Nephron (organoid): ENCODE measurements around the gene S100A16.

Experiments used
- H3K27ac Mint-ChIP-seq, 3 experiments: 2 replicates each; pipeline ENCODE4 v1.8.0; 2020; ENCODE audit warnings: mixed read lengths in 3 of 3, mild to moderate bottlenecking in 2 of 3, moderate library complexity in 1 of 3
- H3K27me3 Mint-ChIP-seq: 2 replicates; pipeline ENCODE4 v1.8.0; 2021; ENCODE audit warnings: low read depth, mild to moderate bottlenecking, moderate library complexity, mixed read lengths
- H3K36me3 Mint-ChIP-seq: 2 replicates; pipeline ENCODE4 v1.8.0; 2020; ENCODE audit warnings: low read depth, mixed read lengths
- H3K4me1 Mint-ChIP-seq: 2 replicates; pipeline ENCODE4 v1.8.0; 2020; ENCODE audit warnings: mixed read lengths
- H3K4me3 Mint-ChIP-seq, 3 experiments: 2 replicates each; pipeline ENCODE4 v1.8.0; 2020; ENCODE audit warnings: mild to moderate bottlenecking in 3 of 3, mixed read lengths in 3 of 3, moderate library complexity in 2 of 3
- H3K9me3 Mint-ChIP-seq: 2 replicates; pipeline ENCODE4 v1.8.0; 2020; ENCODE audit warnings: mixed read lengths
- CTCF ChIP-seq, 3 experiments: fragments of 200-600 bp; sonication (generic); IDR thresholded peaks; one replicate each; pipeline ENCODE4 v1.5.0; 2021; ENCODE audit warnings: antibody characterized with exemption in 3 of 3; ENCODE audit not compliant: unreplicated experiment in 3 of 3

S100A16 gene

GRCh38 chr1:153614189-153614900 is 1.4 kb upstream of the S100A16 start:
- peaks cover 7% of the 10 kb centered on the region for H3K36me3 Mint-ChIP-seq
- no peaks in the 10 kb centered on the region for H3K9me3 Mint-ChIP-seq
- peaks cover 52% of the 10 kb centered on the region for H3K4me1 Mint-ChIP-seq
- no peak for TF ChIP-seq CTCF (IDR thresholded peaks at IDR 0.05; ENCODE audit: unreplicated experiment in 3 of 3)
- H3K4me3 Mint-ChIP-seq = peak overlapping the region; percentile 50 to 61 (median 60)
- H3K27me3 Mint-ChIP-seq = no peaks in the 10 kb centered on the region
- H3K27ac Mint-ChIP-seq = peak overlapping the region; percentile 62 to 90 (median 90)

GRCh38 chr1:153613406-153613805 is 469 bp upstream of the S100A16 start:
- peaks cover under 1% of the 10 kb centered on the region for H3K36me3 Mint-ChIP-seq
- H3K4me3 Mint-ChIP-seq = peak overlapping the region; percentile 55 to 70 (median 58)
- H3K4me1 Mint-ChIP-seq = peaks cover 61% of the 10 kb centered on the region
- peak overlapping the region; percentile 90 to 99 (median 90) for H3K27ac Mint-ChIP-seq
- TF ChIP-seq CTCF (IDR thresholded peaks at IDR 0.05; ENCODE audit: unreplicated experiment in 3 of 3) = no peak
- H3K9me3 Mint-ChIP-seq = no peaks in the 10 kb centered on the region
- H3K27me3 Mint-ChIP-seq = no peaks in the 10 kb centered on the region

GRCh38 chr1:153612111-153612754 is 704 bp downstream of the S100A16 start:
- TF ChIP-seq CTCF (IDR thresholded peaks at IDR 0.05; ENCODE audit: unreplicated experiment in 3 of 3) = no peak
- peak overlapping the region; percentile 90 to 99 (median 90) for H3K27ac Mint-ChIP-seq
- H3K4me3 Mint-ChIP-seq = peak overlapping the region; percentile 75 to 92 (median 81)
- H3K9me3 Mint-ChIP-seq = no peaks in the 10 kb centered on the region
- no peaks in the 10 kb centered on the region for H3K27me3 Mint-ChIP-seq
- no peaks in the 10 kb centered on the region for H3K36me3 Mint-ChIP-seq
- peaks cover 67% of the 10 kb centered on the region for H3K4me1 Mint-ChIP-seq

GRCh38 chr1:153611356-153611755 is 1.6 kb downstream of the S100A16 start:
- Mint-ChIP-seq H3K27me3 (no peaks in the 10 kb centered on the region), H3K4me1 (peaks cover 69% of the 10 kb centered on the region), H3K9me3 (no peaks in the 10 kb centered on the region), H3K36me3 (peaks cover 3% of the 10 kb centered on the region), H3K4me3 (peak overlapping the region; percentile 75 to 92 (median 81)), H3K27ac (peak overlapping the region; percentile 90 to 99 (median 90))
- TF ChIP-seq CTCF (IDR thresholded peaks at IDR 0.05; ENCODE audit: unreplicated experiment in 3 of 3) = no peak

- H3K4me1 Mint-ChIP-seq = peaks cover 64% of the 10 kb centered on the region
- H3K4me3 Mint-ChIP-seq = peak overlapping the region in 2 of 3 experiments; percentile 75 to 81
- H3K27me3 Mint-ChIP-seq = no peaks in the 10 kb centered on the region
- H3K9me3 Mint-ChIP-seq = no peaks in the 10 kb centered on the region
- no peak for TF ChIP-seq CTCF (IDR thresholded peaks at IDR 0.05; ENCODE audit: unreplicated experiment in 3 of 3)
- H3K36me3 Mint-ChIP-seq = peaks cover 4% of the 10 kb centered on the region
- H3K27ac Mint-ChIP-seq = peak overlapping the region in 2 of 3 experiments; percentile 90
Observed at GRCh38 chr1:153610811-153611301, 2.1 kb downstream of the S100A16 start.
